Hepatic stellate cell (primary cell): Measurements from ENCODE around the gene AMZ2.
"Not testable (repeated sequence)": the region's sequence is repeated elsewhere in the genome, so short reads cannot be mapped to it uniquely, and the experiment has no call there.

Experiments used
- DNase-seq: peaks from one replicate; pipeline ENCODE4 v3.0.0; 2011; ENCODE audit warnings: low spot score

AMZ2 gene

DNA sequence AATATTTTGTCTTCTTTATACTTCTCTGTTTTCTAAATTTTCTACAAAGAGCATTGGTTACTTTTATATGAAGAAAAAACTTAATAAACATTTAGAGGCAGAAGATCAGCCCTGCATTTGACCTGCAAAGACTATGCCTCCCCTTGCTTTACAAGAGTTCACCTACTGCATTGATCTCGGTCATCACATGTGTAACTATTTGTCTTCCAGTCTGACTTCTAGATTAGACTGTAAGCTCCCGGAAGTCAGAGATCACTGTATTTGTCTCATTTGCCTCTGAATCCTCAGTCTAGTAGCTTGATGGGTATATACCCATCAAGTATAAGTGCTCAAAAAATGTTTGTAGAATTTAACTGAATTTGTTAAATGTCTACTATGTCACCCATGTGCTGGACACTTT, 27.7 kb upstream of the AMZ2 start:
- DNase-seq = not testable (repeated sequence)

DNA sequence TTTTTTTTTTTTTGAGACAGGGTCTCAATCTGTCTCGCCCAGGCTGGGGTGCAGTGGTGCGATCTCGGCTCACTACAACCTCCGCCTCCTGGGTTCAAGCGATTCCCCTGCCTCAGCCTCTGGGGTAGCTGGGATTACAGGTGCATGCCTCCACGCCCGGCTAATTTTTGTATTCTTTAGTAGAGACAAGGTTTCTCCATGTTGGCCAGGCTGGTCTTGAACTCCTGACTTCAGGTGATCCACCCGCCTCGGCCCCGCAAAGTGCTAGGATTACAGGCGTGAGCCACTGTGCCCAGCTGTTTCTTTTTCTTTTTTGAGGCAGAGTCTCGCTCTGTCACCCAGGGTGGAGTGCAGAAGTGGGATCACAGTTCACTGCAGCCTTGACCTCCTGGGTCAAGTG, 27.1 kb upstream of the AMZ2 start:
- not testable (repeated sequence) for DNase-seq

DNA sequence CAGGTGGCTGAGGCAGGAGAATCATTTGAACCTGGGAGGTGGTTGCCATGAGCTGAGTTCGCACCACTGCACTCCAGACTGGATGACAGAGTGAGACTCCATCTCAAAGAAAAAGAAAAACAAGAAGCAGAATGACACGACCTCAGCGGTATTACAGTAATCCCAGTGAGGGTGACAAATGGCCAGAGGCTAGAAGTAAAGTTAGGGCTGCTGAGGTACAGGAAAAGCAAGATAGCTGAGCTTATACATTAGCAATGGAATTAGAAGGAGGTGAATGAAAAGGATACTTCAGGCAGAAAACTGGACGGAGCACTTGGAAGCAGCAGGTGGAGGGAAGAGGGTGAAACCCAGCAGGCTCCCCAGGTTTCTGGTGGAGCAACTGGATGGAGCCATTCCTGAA, 26.1 kb upstream of the AMZ2 start:
- no peak for DNase-seq

DNA sequence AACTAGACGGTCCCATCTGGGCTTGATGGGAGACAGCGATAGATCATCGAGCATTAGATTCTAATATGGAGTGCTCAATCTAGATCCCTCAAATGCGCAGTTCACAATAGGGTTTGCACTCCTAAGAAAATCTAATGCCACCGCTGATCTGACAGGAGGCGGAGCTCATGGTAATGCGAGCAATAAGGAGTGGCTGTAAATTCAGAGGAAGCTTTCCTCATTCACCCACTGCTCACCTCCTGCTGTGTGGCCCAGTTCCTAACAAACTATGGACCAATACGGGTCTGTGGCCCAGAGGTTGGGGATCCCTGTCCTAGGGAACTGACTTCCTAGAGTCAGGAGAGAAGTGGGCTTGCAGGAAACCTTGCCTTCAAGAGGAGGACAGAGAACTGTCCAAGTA, 25.2 kb upstream of the AMZ2 start:
- no peak for DNase-seq

DNA sequence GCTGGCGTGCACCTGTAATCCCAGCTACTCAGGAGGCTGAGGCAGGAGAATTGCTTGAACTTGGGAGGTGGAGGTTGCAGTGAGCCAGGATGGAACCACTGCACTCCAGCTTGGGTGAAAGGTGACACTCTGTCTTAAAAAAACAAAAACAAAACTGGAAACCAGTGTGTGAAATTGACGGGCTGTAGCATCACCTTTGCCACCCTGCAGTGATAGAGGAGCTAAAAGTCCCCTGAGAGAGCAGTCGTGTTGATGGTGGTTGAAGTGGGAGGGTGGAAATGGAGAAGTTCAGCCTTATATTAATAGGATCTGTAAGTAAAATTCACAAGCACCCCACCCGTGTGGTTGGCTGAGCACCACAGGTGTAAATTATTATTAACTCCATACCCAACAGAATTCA, 22.8 kb upstream of the AMZ2 start:
- DNase-seq = not testable (repeated sequence)

DNA sequence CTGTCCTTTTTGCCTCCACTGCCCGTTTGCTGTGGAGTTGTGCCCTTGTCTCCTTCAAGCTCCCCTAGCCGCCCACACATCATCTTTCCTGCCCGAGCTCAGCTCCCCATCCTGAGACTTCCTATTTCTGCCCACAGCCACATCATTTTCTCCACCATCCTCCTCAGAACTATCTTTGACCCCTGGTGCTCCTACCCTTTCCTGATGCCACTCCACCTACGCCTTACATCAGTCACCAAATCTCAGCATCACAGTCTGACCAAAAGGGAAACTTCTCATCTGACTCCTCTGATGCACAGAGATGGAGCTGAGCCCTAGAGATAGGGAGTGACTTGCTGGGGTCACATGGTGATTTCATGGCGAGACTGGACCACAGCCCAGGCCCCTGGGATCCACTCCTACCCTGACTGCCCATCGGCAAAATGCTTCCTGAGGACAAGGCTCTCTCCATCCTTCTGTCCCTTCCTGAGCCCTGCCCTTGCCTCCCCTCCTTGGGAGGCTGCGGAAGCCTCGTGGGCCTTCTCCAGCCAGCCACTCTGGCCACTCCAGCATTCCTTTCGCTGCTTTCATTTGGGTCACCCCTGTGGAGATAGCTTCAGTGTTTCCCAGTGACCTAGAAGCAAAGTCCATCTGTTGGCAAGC, 19.7 kb upstream of the AMZ2 start:
- not testable (repeated sequence) for DNase-seq

DNA sequence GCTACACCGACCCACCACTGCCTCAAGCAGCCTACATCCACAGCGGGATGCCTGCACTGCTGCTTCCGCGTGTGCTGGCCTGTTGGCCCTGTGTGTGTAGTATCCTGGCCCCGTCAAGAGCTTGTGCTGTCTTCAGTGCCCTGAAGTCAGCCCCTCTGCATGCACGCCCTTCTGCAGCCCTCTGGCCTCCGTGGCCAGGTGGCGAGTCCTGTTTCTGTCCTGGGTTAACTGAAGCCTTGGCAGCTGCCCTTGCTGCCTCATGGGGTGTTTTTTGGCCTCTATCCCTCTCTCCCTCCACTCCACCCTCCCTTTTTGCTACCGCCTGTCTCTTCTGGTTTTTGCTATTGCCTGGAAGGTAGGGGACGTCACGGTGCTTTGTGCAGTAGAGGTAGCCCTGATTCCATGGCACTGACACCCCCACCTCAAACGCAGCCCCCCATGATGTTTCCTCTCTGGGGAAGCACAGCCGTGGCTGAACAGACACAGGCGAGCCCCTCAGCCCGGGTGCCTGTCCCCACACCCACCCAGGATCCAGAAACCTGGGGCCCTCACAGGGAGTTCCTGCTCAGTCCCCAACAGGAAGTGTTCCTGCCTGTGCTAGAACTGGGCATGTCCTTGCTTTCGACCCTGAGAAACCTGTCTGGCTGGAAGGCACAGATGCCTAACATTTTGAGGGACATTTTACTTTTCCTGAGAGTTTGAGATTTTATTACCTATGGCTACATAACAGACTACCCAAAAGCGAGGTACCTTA, 18.8 kb upstream of the AMZ2 start:
- DNase-seq = no peak

DNA sequence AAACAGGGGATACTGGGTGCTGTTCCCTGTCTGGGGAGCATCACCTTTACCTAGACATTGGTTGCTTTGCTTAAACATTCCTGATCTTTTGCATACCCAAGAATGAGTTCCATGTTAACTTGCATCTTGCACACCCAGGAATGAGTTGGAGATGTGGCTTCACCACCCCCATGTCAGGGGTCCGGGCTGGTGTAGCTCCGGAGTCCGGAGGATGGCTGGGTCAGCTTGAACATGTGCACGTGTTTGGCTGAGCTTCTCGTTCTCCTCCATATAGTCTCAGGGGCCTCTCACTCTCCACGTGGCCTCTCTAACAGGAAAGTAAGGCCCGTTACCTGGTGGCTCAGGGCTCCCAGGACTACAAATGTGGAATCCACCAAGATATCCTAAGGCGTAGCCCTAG, 18.2 kb upstream of the AMZ2 start:
- DNase-seq = no peak

DNA sequence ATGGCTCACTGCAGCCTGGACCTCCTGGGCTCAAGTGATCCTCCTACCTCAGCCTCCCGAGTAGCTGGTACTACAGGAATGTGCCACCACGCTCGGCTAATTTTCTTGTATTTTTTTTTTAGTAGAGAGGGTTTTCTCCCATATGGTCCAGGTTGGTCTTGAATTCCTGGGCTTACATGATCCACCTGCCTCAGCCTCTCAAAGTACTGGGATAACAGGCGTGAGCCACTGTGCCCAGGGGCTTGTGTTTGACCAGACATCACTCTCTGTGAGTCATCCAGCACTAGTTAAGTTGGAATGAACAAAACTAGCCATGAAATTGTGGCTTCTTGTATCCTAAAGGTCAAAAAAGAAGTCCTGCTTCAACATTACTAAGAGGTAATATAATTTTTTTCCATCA, 16.7 kb upstream of the AMZ2 start:
- DNase-seq = not testable (repeated sequence)

DNA sequence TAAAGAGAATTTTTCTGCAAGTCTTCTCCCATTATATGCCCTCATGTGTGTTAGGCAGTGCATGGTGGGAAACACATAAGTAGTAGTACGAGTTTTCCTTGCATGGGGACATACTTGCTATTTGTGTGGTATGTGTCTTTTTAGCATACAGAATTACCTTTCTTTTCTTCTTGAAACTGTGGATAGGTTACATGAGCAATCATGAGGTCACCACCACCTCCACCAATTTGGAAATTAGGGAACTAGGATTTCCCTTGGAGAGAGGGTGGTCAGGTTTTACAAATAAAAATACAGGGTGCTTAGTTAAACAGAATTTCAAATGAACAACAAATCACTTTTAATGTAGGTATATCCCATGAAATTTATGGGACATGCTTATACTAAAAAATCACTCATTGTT, 16.3 kb upstream of the AMZ2 start:
- no peak for DNase-seq

DNA sequence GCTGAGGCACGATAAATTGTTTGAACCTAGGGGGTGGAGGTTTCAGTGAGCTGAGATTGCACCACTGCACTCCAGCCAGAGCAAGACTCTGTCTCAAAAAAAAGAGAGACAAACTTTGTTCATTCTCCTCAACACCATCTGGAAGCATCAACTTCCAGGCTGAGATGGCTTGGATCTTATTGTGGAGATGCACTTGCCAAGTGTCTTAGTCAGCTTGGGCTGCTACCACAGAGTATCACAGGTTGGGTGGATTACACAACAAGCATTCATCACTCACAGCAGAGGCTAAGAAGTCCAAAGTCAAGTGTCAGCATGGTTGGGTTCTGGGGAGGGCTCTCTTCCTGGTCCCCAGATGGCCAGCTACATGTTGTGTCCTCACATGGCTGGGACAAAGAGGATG, 15.1 kb upstream of the AMZ2 start:
- not testable (repeated sequence) for DNase-seq

DNA sequence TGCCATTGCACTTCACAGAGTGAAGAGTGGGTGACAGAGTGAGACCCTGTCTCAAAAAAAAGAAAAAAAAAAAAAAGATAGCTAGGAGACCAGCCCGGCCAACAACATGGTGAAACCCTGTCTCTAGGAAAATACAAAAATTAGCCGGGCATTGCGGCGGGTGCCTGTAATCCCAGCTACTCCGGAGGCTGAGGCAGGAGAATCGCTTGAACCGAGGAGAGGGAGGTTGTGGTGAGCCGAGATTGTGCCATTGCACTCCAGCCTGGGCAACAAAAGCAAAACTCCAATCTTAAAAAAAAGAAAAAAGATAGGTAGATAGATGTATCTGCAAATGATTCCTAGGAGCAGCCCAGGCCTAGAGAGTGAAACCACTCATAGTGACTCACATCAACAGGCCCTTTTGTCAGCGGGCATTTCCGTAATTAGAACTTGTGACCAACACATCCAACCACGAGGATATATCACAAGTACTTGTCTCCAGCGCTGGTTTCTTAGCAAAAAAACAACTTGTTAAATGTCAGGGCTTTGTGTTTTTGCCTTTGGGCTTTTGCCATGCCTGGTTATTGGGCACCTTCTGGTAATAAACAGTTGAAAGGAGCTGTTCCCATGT, 13.0 kb upstream of the AMZ2 start:
- peak; percentile 31 for DNase-seq

DNA sequence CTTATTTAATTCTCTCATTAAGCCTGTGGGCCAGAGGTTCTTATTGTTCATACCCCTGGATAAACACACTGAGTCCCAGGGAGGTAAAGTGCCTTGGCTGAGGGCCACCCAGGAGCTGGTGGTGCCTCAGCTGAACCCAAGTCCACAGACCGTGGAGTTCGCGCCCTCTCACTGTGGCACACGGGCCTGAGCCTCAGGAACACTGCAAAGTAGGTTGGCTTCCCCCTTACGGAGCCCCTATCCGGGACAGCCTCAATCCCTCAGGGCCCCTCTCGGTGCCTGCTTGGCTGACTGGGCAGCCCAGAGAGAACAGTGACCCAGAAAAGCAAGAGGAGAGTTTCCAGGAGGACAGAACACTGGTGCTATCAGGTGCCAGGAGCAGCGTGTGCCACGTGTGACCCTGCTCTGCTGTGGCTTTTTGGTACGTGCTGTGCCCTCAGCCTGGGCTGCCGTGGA, 12.5 kb upstream of the AMZ2 start:
- DNase-seq = not testable (repeated sequence)

DNA sequence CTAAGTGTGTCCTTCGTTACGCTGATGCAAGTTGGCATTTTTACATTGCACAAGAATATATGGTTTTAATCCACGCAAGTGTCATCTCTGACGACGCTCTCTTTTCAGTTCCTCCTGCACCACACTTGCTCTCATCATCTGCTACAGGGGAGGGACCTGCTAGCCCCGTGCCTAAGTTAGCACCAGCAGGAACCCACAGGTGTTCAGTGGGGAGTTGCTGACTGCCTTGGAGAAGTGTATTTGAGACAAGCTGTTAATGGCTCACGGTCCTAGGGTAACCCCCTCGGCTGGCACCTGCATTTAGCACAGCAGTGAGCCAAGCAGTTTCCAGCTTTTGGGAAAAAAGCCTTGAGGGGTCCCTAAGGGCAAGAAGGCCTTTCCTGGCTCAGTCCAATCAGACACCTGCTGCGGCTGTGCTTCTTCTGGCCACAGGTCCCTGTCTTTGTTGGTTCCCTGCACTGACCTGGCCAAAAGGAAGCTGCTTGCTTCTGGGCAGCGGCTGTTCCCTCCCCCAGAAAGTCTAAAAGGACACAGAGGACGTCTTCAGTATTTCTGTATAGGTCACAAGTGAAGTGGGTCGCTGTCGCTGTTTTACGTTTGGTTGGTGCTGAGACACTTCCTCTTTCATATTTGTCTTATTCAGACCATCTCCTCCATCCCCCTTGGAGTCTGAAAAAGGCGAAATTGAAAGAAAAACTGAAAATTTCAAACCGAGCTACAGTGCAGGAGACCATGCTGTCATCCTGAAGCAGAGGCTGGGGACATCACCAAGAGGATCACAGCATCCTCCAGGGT, 10.3 kb upstream of the AMZ2 start:
- not testable (repeated sequence) for DNase-seq

DNA sequence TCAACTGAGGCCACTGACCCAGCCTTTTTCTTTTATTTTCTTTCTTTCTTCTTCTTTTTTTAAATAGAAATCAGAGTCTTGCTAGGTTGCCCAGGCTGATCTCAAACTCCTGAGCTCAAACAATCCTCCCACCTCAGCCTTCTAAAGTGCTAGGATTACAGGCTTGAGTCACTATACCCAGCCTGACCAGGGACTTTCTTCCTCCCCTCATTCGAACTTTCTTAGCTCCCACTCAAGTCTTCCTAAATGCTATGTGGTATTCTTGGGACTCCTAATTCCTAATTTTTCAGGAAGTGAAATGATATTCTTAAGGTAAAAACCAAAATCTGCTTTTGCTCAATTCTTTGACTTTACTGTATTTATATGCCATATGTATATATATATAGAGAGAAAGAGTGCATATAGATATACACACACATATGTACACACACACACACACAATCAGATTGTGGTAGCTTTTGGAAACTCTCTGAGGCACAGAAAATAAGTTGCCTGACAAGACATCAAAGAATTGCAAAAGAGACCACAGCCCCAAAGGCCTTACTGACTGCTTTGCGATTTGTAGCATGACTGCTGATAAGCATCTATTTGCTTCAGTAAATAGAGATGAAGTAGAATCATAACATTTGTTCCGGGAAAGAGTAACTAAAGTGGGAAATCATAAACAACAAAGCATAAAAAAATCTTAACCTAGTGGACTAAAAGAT, 9.5 kb upstream of the AMZ2 start:
- no peak for DNase-seq

DNA sequence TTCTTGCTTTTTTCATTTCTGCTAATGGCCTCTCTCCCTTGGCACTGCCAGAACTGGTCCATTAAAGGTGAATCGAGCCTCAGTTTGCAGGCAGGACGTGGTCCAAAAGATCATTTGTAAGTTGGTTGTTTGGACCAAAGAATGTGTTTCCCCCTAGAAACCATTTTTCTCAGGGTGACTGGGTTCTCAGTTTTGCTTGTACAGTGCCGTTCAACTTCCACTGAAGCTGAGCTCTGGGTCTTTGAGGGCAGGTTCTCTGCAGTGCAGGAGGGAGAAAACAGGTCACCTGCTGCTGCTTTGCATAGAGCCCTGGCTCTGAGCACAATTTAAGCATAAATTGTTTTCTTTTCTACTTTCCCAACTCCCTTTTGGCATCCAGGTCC, 9.0 kb upstream of the AMZ2 start:
- DNase-seq = no peak

DNA sequence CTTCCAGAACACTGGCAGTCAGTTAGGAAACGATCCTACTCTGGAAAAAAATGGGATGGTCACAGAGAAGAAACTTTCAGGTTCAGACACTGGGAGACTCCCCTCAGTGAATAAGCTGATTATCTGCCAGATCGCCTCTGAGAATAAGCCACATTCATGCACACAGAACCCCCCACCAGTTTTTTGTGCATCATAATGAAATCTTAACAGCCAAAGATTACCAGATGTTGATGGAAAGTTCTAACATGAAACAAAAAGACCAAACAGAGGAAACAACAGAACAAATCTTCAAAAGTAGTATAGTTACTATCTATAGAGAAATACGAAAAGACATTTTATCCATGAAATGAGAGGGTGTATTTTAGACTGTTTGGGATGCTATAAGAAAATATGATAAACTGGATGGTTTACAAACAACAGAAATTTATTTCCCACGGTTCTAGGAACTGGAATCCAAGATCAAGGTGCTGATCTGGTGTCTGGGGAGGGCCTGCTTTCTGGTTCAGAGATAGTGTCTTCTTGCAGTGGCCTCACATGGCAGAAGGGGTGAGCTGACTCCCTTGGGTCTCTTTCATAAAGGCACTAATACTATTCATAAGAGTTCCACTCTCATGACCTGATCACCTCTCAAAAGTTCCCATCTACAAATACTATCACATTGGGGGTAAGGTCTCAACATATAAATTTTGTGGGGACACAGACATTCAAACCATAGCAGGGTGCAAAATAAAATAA, 8.0 kb upstream of the AMZ2 start:
- DNase-seq = no peak

DNA sequence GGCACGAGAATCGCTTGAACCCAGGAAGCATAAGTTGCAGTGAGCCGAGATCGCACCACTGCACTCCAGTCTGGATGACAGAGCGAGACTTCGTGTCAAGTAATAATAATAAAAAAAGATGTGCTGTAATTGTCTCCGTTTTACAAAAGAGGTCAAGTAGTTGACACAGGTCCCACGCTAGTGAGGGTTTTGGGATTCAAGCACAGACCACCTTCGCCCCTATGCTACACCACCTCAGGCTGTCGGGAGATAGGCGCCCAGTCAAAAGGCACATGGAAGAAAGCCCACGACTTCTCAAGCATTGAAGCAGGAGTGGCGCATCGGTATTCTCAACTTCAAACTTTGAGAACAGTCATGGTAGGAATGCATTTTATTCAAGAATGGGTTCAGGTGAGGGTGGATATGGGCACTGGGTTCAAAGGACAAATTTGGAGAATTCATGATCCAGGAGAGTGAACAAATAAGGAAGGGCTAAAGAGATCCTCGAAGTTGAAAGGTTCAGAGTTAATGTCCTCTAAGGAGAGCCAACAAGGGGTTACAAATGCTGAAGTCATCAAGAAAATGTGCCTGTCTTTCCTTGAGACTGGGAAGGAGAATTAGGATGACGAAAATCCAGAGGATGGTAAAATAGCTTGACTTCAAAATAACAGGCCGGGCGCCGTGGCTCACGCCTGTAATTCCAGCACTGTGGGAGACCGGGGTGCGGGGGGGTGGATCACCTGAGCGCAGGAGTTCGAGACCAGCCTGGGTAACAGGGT, 1.4 kb upstream of the AMZ2 start:
- no peak for DNase-seq

DNA sequence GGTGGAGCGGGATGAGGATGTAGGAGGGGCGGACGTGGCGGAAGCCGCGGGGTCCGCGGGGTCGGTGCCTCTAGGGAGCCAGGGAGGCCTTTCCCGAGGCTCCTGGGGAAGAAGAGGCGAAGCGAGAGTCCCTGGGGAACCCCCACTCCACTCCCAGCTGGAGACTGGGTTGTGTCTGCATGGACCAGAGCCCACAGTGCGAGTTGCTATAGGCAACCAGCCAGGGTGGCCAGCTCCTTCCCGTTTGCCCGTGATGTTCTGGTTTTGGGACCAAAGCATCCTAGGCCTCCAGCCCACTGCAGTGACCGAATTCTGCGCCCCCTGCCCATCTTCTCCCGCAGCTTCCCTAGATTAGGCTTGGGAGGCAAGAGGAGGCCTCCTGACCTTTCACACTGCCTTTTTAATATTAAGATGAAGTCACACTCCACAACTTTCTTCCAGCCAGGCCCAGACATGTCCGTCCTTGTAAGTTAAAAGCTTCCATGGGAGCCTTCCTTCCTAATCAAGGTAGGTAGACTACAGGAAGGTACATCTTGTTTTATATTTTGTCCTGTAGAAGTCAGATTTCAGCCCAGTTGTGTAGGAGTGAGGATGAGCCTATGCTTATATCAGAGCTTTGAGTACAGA, 469 bp downstream of the AMZ2 start:
- peak; percentile 59 for DNase-seq

DNA sequence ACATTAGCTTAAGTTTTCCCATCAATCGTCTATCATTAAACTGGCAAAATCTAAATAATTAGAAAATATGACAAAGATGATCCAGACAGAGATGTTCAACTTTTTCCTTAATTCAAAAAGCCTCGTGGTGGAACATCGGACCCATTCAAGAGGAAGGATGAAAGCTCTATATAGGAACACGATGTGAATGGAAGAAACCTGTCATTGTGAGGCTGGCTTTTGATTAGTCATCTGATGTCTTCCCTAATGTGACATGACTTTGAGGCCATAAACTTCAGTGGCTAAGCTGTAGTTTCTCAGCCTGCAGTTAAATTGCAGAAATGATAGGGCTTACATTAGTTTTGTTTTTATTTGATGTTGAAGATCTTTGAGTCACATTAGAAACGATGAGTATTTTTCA, 1.0 kb downstream of the AMZ2 start:
- DNase-seq = no peak
